ENCODE data around the gene NEUROG2. TPM values are rescaled to one million over a fixed set of nuclear protein-coding genes. Genes with fewer than 3 reads are reported as not detected.

The NEUROG2 gene
- total RNA-seq, 2 donors from 2014 or later = not detected

DNA sequence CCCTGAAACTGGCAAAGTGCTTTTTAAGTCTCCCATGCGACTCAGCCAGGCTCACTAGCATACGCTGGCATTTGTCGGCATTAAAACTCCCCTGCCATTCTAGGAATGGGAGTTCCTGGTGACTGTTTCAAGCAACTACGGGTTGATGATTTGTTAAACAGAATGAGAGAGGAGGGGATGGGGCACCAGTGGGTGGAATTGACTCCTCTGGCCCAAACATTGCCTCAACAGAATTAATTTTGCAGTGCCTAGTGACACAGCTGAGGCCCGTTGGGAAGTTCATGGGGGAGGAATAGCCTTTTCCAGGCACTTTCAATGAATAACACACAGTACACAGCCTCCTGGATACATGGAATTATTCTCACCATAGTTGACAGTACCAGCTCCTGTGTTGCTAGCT lies 30.1 kb downstream of the NEUROG2 start:
- no peak for ATAC-seq
- no peaks in the 10 kb centered on the region for H3K27me3 ChIP-seq
- intact Hi-C loops (cut with DNase I) = no loop called here
- no peak overlapping the region for H3K4me3 ChIP-seq
- H3K27ac ChIP-seq = no peak overlapping the region
- no peak for TF ChIP-seq POLR2A (IDR thresholded peaks at IDR 0.05)
- TF ChIP-seq, protein P1, sequence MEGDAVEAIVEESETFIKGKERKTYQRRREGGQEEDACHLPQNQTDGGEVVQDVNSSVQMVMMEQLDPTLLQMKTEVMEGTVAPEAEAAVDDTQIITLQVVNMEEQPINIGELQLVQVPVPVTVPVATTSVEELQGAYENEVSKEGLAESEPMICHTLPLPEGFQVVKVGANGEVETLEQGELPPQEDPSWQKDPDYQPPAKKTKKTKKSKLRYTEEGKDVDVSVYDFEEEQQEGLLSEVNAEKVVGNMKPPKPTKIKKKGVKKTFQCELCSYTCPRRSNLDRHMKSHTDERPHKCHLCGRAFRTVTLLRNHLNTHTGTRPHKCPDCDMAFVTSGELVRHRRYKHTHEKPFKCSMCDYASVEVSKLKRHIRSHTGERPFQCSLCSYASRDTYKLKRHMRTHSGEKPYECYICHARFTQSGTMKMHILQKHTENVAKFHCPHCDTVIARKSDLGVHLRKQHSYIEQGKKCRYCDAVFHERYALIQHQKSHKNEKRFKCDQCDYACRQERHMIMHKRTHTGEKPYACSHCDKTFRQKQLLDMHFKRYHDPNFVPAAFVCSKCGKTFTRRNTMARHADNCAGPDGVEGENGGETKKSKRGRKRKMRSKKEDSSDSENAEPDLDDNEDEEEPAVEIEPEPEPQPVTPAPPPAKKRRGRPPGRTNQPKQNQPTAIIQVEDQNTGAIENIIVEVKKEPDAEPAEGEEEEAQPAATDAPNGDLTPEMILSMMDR (IDR thresholded peaks at IDR 0.05) = no peak
- no peak for DNase-seq
- H3K4me1 ChIP-seq = no peaks in the 10 kb centered on the region
- no peaks in the 10 kb centered on the region for H3K36me3 ChIP-seq (replicated peaks in 1 of 2; ENCODE audit: insufficient read depth in 1 of 2, low read depth in 2 of 2)
- WGBS, 2 donors = 62 to 64% methylated on average over 5 of the region's 5 CpGs
- H3K9me3 ChIP-seq = peaks cover 0 to 7% (median 0%) of the 10 kb centered on the region in 3 donors

DNA sequence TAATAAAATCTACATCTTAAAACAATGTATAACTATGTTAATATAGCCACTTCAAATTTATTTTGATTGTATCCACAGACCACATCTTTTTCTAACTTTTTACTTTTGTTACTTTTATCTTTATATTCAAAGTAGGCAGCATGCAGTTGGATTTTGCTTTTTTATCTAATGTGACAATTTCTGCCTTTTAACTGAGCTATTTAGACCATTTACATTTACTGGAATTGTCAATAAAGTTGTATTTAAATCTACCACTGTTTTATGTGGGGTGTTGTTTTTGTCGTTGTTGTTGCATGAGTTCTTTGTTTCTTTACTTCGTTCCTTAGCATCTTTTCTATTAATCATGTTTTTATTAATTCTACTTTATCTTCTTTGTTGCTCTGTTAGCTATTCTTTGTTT lies 42.0 kb downstream of the NEUROG2 start:
- 76% methylated on average over 2 of the region's 2 CpGs for WGBS, 2 donors
- intact Hi-C loops (cut with DNase I) = no loop called here
- DNase-seq = no peak
- no peak for ATAC-seq
- no peaks in the 10 kb centered on the region for H3K27me3 ChIP-seq
- H3K9me3 ChIP-seq = no peaks in the 10 kb centered on the region
- no peak overlapping the region for H3K4me3 ChIP-seq
- no peaks in the 10 kb centered on the region for H3K4me1 ChIP-seq
- no peak for TF ChIP-seq POLR2A (IDR thresholded peaks at IDR 0.05)
- TF ChIP-seq, protein P1 (IDR thresholded peaks at IDR 0.05) = no peak
- no peaks in the 10 kb centered on the region for H3K36me3 ChIP-seq (replicated peaks in 1 of 2; ENCODE audit: insufficient read depth in 1 of 2, low read depth in 2 of 2)
- no peak overlapping the region for H3K27ac ChIP-seq

DNA sequence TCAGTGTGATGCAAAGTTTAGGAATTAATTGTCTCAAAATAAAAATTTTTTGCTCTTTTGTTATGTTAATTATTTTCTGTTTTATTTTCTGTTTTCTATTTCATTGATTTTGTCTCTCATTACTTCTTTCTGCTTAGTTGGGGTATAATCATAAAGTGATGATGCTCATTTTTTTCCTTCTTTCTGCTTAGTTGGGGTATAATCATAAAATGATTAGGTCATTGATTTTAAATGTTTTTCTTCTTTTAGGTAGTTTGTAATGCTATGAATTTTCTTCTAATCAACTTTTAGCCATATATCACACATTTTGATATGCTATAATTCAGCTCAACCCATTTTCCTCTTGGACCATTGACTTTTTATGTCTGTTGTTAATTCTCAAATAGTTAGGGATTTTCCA lies 43.7 kb downstream of the NEUROG2 start:
- TF ChIP-seq, protein P1 (IDR thresholded peaks at IDR 0.05) = no peak
- TF ChIP-seq POLR2A (IDR thresholded peaks at IDR 0.05) = no peak
- H3K27me3 ChIP-seq = no peaks in the 10 kb centered on the region
- no peak overlapping the region for H3K4me3 ChIP-seq
- intact Hi-C loops (cut with DNase I) = no loop called here
- no peaks in the 10 kb centered on the region for H3K4me1 ChIP-seq
- no peak overlapping the region for H3K27ac ChIP-seq
- no peaks in the 10 kb centered on the region for H3K9me3 ChIP-seq
- ATAC-seq = no peak
- no peaks in the 10 kb centered on the region for H3K36me3 ChIP-seq (replicated peaks in 1 of 2; ENCODE audit: insufficient read depth in 1 of 2, low read depth in 2 of 2)
- DNase-seq = no peak

Other genes with a start within 250 kb of the NEUROG2 start
- 10 to 100 TPM in 1 of 2 donors, 1 to 10 TPM in 1; 5.9 to 13.0 TPM for gene TIFA, start 230.3 kb downstream of the NEUROG2 start, total RNA-seq
- gene ALPK1, start 218.8 kb downstream of the NEUROG2 start, total RNA-seq = 10 to 100 TPM; 14.8 to 26.7 TPM
- gene ZGRF1, start 120.7 kb upstream of the NEUROG2 start, total RNA-seq = 1 to 10 TPM; 1.3 to 3.4 TPM
- gene LARP7, start 121.0 kb upstream of the NEUROG2 start, total RNA-seq = 10 to 100 TPM; 17.4 to 28.0 TPM